WTC11 (cell line): ENCODE results near the gene TREH. TPM values are rescaled to one million over a fixed set of nuclear protein-coding genes. Genes with fewer than 3 reads are reported as not detected.
A peak's percentile ranks its signal among the peaks of the same experiment; 100 is the strongest.

Source experiments
- ATAC-seq: fragments of 200-7000 bp; cut with Tn5 transposase; 2 replicates; pipeline ENCODE4 v1.10.0; 2021; ENCODE audit warnings: mild to moderate bottlenecking, moderate library complexity
- CTCF ChIA-PET: fragments of 300-600 bp; sonication (Branson Sonifier 250); formaldehyde crosslinking; loops from one replicate; lab custom pipeline; 2021; ENCODE audit warnings: antibody characterized with exemption; lab: Charles Lee
- POLR2A ChIA-PET: fragments of 350-600 bp; sonication (Branson Sonifier 250); formaldehyde crosslinking; loops from one replicate; lab custom pipeline; 2021; ENCODE audit warnings: antibody characterized with exemption; lab: Charles Lee
- DNase-seq: peaks from one replicate; pipeline ENCODE4 v3.0.0; 2021; ENCODE audit warnings: low spot score
- H3K27ac Mint-ChIP-seq: 2 replicates; pipeline ENCODE4 v1.8.0; 2021; ENCODE audit warnings: mixed read lengths
- H3K27me3 Mint-ChIP-seq: 2 replicates; pipeline ENCODE4 v1.8.0; 2021; ENCODE audit warnings: low read depth, mild to moderate bottlenecking, moderate library complexity, mixed read lengths
- H3K36me3 Mint-ChIP-seq: 2 replicates; pipeline ENCODE4 v1.8.0; 2021; ENCODE audit warnings: mixed read lengths
- H3K4me1 Mint-ChIP-seq: 2 replicates; pipeline ENCODE4 v1.8.0; 2022; ENCODE audit warnings: mixed read lengths
- H3K4me3 Mint-ChIP-seq: 2 replicates; pipeline ENCODE4 v1.8.0; 2021; ENCODE audit warnings: mild to moderate bottlenecking, moderate library complexity, mixed read lengths
- H3K9me3 Mint-ChIP-seq: 2 replicates; pipeline ENCODE4 v1.8.0; 2021; ENCODE audit warnings: mixed read lengths
- ATF1 ChIP-seq: sonication (generic); formaldehyde crosslinking; IDR thresholded peaks from 2 replicates; pipeline ENCODE4 v1.8.1; 2023; ENCODE audit warnings: mild to moderate bottlenecking, moderate library complexity, missing genetic modification reagents
- E2F5 ChIP-seq: sonication (generic); formaldehyde crosslinking; IDR thresholded peaks from 2 replicates; pipeline ENCODE4 v1.8.1; 2022; ENCODE audit warnings: mild to moderate bottlenecking, moderate library complexity, missing genetic modification reagents
- ESRRA ChIP-seq: sonication (generic); formaldehyde crosslinking; IDR thresholded peaks from 2 replicates; pipeline ENCODE4 v1.8.1; 2022; ENCODE audit warnings: mild to moderate bottlenecking, missing genetic modification reagents, borderline replicate concordance
- FOXP1 ChIP-seq: sonication (generic); formaldehyde crosslinking; IDR thresholded peaks from 2 replicates; pipeline ENCODE4 v1.8.0; 2022; ENCODE audit warnings: missing genetic modification reagents, mild to moderate bottlenecking, moderate library complexity, borderline replicate concordance
- HMGXB4 ChIP-seq: sonication (generic); formaldehyde crosslinking; IDR thresholded peaks from 2 replicates; pipeline ENCODE4 v1.8.1; 2023; ENCODE audit warnings: mild to moderate bottlenecking, moderate library complexity, missing genetic modification reagents
- JUN ChIP-seq: sonication (generic); formaldehyde crosslinking; IDR thresholded peaks from 2 replicates; pipeline ENCODE4 v1.8.0; 2023; ENCODE audit warnings: mild to moderate bottlenecking, missing genetic modification reagents
- MXD4 ChIP-seq: fragments of 250-450 bp; sonication (Bioruptor Pico); IDR thresholded peaks from 2 replicates; pipeline ENCODE4 v1.8.0; 2021; ENCODE audit warnings: mild to moderate bottlenecking, moderate library complexity, borderline replicate concordance
- SOX15 ChIP-seq: fragments of 250-450 bp; sonication (Bioruptor Pico); IDR thresholded peaks from 2 replicates; pipeline ENCODE4 v1.9.0; 2021; ENCODE audit warnings: mild to moderate bottlenecking
- TEAD1 ChIP-seq: sonication (generic); formaldehyde crosslinking; IDR thresholded peaks from 2 replicates; pipeline ENCODE4 v1.8.0; 2022; ENCODE audit warnings: mild to moderate bottlenecking, missing genetic modification reagents
- TP53 ChIP-seq: sonication (generic); formaldehyde crosslinking; IDR thresholded peaks from 2 replicates; pipeline ENCODE4 v1.8.1; 2023; ENCODE audit warnings: mild to moderate bottlenecking, missing genetic modification reagents
- ZMAT4 ChIP-seq: fragments of 250-450 bp; sonication (Bioruptor Pico); IDR thresholded peaks from 2 replicates; pipeline ENCODE4 v1.9.0; 2021; ENCODE audit warnings: mild to moderate bottlenecking
- ZNF121 ChIP-seq: sonication (generic); formaldehyde crosslinking; IDR thresholded peaks from 2 replicates; pipeline ENCODE4 v1.8.0; 2023; ENCODE audit warnings: missing genetic modification reagents
- ZNF138 ChIP-seq: sonication (generic); formaldehyde crosslinking; conservative IDR thresholded peaks from 2 replicates; pipeline ENCODE4 v1.8.1; 2022; ENCODE audit warnings: mild to moderate bottlenecking, moderate library complexity, missing genetic modification reagents
- ZNF263 ChIP-seq: sonication (generic); formaldehyde crosslinking; IDR thresholded peaks from 2 replicates; pipeline ENCODE4 v1.8.1; 2022; ENCODE audit warnings: low read depth, mild to moderate bottlenecking, moderate library complexity, missing genetic modification reagents
- total RNA-seq: library from RNA; stranded (reverse); gene quantifications from 3 replicates; pipeline ENCODE4 v1.2.3, GENCODE V29; 2021
- TF ChIP-seq, protein P1 (sequence below): sonication (generic); formaldehyde crosslinking; IDR thresholded peaks from 2 replicates; pipeline ENCODE4 v1.8.0; 2023; ENCODE audit warnings: missing genetic modification reagents
- TF ChIP-seq, protein P2 (sequence below): sonication (generic); formaldehyde crosslinking; IDR thresholded peaks from 2 replicates; pipeline ENCODE4 v1.8.0; 2022; ENCODE audit warnings: missing genetic modification reagents
- TF ChIP-seq, protein P3 (sequence below): sonication (generic); formaldehyde crosslinking; IDR thresholded peaks from 2 replicates; pipeline ENCODE4 v1.8.1; 2023; ENCODE audit warnings: mild to moderate bottlenecking, missing genetic modification reagents, moderate library complexity
- TF ChIP-seq, protein P4 (sequence below): sonication (generic); formaldehyde crosslinking; IDR thresholded peaks from 2 replicates; pipeline ENCODE4 v1.8.0; 2022; ENCODE audit warnings: mild to moderate bottlenecking, missing genetic modification reagents

TREH gene
- total RNA-seq, 1 experiment from 2014 or later: not detected

DNA sequence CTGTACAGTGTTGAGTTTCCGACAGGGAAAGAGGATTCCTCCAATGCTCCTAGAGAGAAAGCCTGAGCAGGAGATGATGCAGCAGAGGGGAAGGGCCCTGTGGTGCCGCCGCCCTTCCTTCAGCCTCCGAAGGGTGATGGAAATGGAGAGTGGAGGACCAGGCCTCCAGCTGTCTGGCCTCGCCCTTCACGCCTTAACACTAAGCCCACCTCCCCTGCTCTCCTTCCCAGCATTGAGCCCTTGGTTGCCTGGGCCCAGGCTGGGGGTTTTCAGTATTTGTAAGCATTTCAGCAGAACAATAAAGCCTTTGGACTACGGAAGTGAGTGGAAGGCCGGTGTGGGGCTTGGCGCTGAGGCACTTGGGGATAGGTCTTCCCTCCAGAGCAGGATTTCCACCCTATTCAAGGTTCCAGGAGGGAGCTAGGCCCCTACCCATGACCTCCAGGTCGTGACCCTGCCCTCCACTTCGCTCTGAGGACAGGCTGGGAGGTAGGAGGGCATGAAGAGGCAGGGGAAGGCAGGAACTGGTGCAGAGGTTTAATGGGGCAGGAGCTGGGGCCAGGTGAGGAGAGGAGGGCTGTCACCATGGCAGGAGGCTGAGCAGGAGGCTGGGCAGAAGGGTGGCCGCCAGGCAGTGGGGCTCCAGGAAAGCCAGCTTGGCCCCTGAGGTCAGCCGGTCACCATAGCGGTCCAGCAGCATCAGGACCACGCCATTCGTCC, 21.6 kb downstream of the TREH start (continued):
- TF ChIP-seq, protein P1, sequence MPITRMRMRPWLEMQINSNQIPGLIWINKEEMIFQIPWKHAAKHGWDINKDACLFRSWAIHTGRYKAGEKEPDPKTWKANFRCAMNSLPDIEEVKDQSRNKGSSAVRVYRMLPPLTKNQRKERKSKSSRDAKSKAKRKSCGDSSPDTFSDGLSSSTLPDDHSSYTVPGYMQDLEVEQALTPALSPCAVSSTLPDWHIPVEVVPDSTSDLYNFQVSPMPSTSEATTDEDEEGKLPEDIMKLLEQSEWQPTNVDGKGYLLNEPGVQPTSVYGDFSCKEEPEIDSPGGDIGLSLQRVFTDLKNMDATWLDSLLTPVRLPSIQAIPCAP (CRISPR knock-in tag): 0 out of 2 replicates have a peak, but pooled peaks have one; percentile 25
- TF ChIP-seq ATF1 (no peak), ZNF121 (CRISPR knock-in tag) (no peak), SOX15 (CRISPR knock-in tag) (no peak)
- TF ChIP-seq, protein P2, sequence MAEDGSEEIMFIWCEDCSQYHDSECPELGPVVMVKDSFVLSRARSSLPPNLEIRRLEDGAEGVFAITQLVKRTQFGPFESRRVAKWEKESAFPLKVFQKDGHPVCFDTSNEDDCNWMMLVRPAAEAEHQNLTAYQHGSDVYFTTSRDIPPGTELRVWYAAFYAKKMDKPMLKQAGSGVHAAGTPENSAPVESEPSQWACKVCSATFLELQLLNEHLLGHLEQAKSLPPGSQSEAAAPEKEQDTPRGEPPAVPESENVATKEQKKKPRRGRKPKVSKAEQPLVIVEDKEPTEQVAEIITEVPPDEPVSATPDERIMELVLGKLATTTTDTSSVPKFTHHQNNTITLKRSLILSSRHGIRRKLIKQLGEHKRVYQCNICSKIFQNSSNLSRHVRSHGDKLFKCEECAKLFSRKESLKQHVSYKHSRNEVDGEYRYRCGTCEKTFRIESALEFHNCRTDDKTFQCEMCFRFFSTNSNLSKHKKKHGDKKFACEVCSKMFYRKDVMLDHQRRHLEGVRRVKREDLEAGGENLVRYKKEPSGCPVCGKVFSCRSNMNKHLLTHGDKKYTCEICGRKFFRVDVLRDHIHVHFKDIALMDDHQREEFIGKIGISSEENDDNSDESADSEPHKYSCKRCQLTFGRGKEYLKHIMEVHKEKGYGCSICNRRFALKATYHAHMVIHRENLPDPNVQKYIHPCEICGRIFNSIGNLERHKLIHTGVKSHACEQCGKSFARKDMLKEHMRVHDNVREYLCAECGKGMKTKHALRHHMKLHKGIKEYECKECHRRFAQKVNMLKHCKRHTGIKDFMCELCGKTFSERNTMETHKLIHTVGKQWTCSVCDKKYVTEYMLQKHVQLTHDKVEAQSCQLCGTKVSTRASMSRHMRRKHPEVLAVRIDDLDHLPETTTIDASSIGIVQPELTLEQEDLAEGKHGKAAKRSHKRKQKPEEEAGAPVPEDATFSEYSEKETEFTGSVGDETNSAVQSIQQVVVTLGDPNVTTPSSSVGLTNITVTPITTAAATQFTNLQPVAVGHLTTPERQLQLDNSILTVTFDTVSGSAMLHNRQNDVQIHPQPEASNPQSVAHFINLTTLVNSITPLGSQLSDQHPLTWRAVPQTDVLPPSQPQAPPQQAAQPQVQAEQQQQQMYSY: no peak
- TF ChIP-seq, protein P3, sequence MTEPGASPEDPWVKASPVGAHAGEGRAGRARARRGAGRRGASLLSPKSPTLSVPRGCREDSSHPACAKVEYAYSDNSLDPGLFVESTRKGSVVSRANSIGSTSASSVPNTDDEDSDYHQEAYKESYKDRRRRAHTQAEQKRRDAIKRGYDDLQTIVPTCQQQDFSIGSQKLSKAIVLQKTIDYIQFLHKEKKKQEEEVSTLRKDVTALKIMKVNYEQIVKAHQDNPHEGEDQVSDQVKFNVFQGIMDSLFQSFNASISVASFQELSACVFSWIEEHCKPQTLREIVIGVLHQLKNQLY (CRISPR knock-in tag): no peak

DNA sequence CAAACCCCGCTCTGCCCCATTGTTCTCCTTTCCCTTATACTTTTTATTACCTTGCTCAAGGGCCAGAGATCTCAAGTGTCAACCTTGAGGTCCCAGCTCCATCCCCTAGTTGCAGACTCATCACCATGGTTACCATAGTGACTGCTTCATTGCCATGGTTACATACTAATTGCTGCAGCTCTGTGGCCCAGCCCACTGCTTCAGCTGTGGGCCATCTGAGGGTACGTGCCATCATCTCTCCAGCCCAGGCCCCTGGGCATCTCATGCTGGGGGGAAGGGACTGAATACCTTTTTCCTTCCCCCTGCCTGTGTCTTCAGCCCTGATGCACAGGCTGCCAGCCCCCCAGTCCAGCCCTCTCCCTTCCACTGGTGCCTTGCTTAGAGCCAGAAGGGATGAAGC, 22.2 kb downstream of the TREH start:
- peaks cover 28% of the 10 kb centered on the region for H3K4me1 Mint-ChIP-seq
- ChIA-PET CTCF (interaction anchor here (1.3 to 7.0 kb wide), 4 partner anchors 13 to 84 kb away, joined by 3 to 78 read pairs (median 34); partner anchors contain the start of gene PHLDB1), POLR2A (interaction anchor here (0.8 to 1.3 kb wide), 2 partner anchors 22 to 24 kb away, joined by 3 to 6 read pairs; no protein-coding TSS in a partner anchor)
- no peak overlapping the region for H3K4me3 Mint-ChIP-seq
- H3K27ac Mint-ChIP-seq: peak overlapping the region; percentile 60; the same call in 1 of the 2 replicates
- peaks cover under 1% of the 10 kb centered on the region; the same call in 1 of the 2 replicates for H3K27me3 Mint-ChIP-seq
- TF ChIP-seq ESRRA (CRISPR knock-in tag) (no peak), ZMAT4 (CRISPR knock-in tag) (no peak), TEAD1 (CRISPR knock-in tag) (no peak), MXD4 (CRISPR knock-in tag) (no peak), HMGXB4 (no peak), FOXP1 (CRISPR knock-in tag) (no peak), JUN (CRISPR knock-in tag) (no peak), ZNF263 (CRISPR knock-in tag) (no peak), ZNF138 (CRISPR knock-in tag) (no peak), E2F5 (CRISPR knock-in tag) (no peak), TP53 (CRISPR knock-in tag) (no peak)
- TF ChIP-seq, protein P4, sequence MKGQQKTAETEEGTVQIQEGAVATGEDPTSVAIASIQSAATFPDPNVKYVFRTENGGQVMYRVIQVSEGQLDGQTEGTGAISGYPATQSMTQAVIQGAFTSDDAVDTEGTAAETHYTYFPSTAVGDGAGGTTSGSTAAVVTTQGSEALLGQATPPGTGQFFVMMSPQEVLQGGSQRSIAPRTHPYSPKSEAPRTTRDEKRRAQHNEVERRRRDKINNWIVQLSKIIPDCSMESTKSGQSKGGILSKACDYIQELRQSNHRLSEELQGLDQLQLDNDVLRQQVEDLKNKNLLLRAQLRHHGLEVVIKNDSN (CRISPR knock-in tag): no peak
- TF ChIP-seq, all 79 proteins: peak for 0
- DNase-seq (no peak), ATAC-seq (no peak)
- Mint-ChIP-seq H3K36me3 (peaks cover 16% of the 10 kb centered on the region), H3K9me3 (no peaks in the 10 kb centered on the region)
